Mesenchymal stem cell (in vitro differentiated cells and primary cell): ENCODE measurements around the gene ERC2.
A peak's percentile ranks its signal among the peaks of the same experiment; 100 is the strongest.

ENCODE experiments used
- DNase-seq: peaks from one replicate; pipeline ENCODE4 v3.0.0-alpha.2; 2013
- H2AFZ ChIP-seq: one replicate; pipeline ENCODE4 v1.6.1; 2013; ENCODE audit warnings: low read depth, mild to moderate bottlenecking, control low read depth, inconsistent platforms, low read length, moderate library complexity
- H2AK5ac ChIP-seq: 2 replicates; pipeline ENCODE4 v1.6.1; 2013; ENCODE audit warnings: low read length, moderate library complexity, mild to moderate bottlenecking, inconsistent platforms; ENCODE audit not compliant: severe bottlenecking
- H2BK120ac ChIP-seq: one replicate; pipeline ENCODE4 v1.6.1; 2013; ENCODE audit warnings: low read depth, mild to moderate bottlenecking, inconsistent platforms, low read length, moderate library complexity
- H2BK12ac ChIP-seq, 2 experiments: one replicate each; pipeline ENCODE4 v1.6.1; 2013; ENCODE audit warnings: inconsistent platforms in 2 of 2, low read length in 2 of 2, mild to moderate bottlenecking in 2 of 2, moderate library complexity in 2 of 2, control low read depth in 1 of 2
- H2BK15ac ChIP-seq: one replicate; pipeline ENCODE4 v1.6.1; 2013; ENCODE audit warnings: mild to moderate bottlenecking, low read depth, inconsistent platforms; ENCODE audit not compliant: poor library complexity, severe bottlenecking
- H2BK5ac ChIP-seq: 2 replicates; pipeline ENCODE4 v1.6.1; 2013; ENCODE audit warnings: low read depth, mild to moderate bottlenecking, low read length, control low read depth, inconsistent platforms; ENCODE audit not compliant: poor library complexity, severe bottlenecking
- H3K14ac ChIP-seq, 2 experiments: one replicate each; pipeline ENCODE4 v1.6.1; 2013; ENCODE audit warnings: inconsistent platforms in 2 of 2, low read length in 2 of 2, control low read depth in 1 of 2, mild to moderate bottlenecking in 1 of 2, moderate library complexity in 1 of 2
- H3K18ac ChIP-seq, 2 experiments: one replicate each; pipeline ENCODE4 v1.6.1; 2013; ENCODE audit warnings: inconsistent platforms in 2 of 2, low read length in 2 of 2, control low read depth in 1 of 2, low read depth in 1 of 2, mild to moderate bottlenecking in 1 of 2
- H3K23ac ChIP-seq, 2 experiments: one replicate each; pipeline ENCODE4 v1.6.1; 2013; ENCODE audit warnings: inconsistent platforms in 2 of 2, low read length in 2 of 2, mild to moderate bottlenecking in 2 of 2, moderate library complexity in 2 of 2, control low read depth in 1 of 2
- H3K27ac ChIP-seq: 2 replicates; pipeline ENCODE4 v1.5.1; 2013; ENCODE audit warnings: mild to moderate bottlenecking, moderate library complexity, low read length, control low read depth, inconsistent platforms; ENCODE audit not compliant: poor library complexity, severe bottlenecking
- H3K27me3 ChIP-seq, 2 experiments: 2 replicates each; pipeline versions ENCODE4 v1.6.1 to v1.7.0; 2013; ENCODE audit warnings: low read length in 2 of 2, mild to moderate bottlenecking in 2 of 2, moderate library complexity in 2 of 2, control low read depth in 1 of 2, inconsistent platforms in 1 of 2; ENCODE audit not compliant: control insufficient read depth in 1 of 2, insufficient read depth in 1 of 2
- H3K36me3 ChIP-seq, 2 experiments: 2 replicates each; pipeline versions ENCODE4 v1.6.1 to v1.7.0; 2013; ENCODE audit warnings: low read length in 2 of 2, control low read depth in 1 of 2, inconsistent platforms in 1 of 2, low read depth in 1 of 2, mild to moderate bottlenecking in 1 of 2; ENCODE audit not compliant: insufficient read depth in 2 of 2, control insufficient read depth in 1 of 2
- H3K4ac ChIP-seq, 2 experiments: one replicate each; pipeline ENCODE4 v1.6.1; 2013; ENCODE audit warnings: inconsistent platforms in 2 of 2, low read length in 2 of 2, mild to moderate bottlenecking in 2 of 2, moderate library complexity in 2 of 2, control low read depth in 1 of 2, low read depth in 1 of 2
- H3K4me1 ChIP-seq: 2 replicates; pipeline ENCODE4 v1.6.1; 2013; ENCODE audit warnings: low read depth, low read length, control low read depth; ENCODE audit not compliant: control insufficient read depth, insufficient read depth
- H3K4me2 ChIP-seq: 2 replicates; pipeline ENCODE4 v1.6.1; 2013; ENCODE audit warnings: low read length, mild to moderate bottlenecking, inconsistent platforms; ENCODE audit not compliant: poor library complexity, severe bottlenecking
- H3K4me3 ChIP-seq, 2 experiments: 2 replicates each; pipeline versions ENCODE4 v1.5.1 to v1.7.0; 2013; ENCODE audit warnings: low read length in 2 of 2, mild to moderate bottlenecking in 2 of 2, control low read depth in 1 of 2, low read depth in 1 of 2; ENCODE audit not compliant: insufficient read depth in 1 of 2
- H3K79me1 ChIP-seq: replicated peaks from 2 replicates; pipeline ENCODE4 v1.6.1; 2013; ENCODE audit warnings: mild to moderate bottlenecking, control low read depth, low read length, inconsistent platforms; ENCODE audit not compliant: poor library complexity, severe bottlenecking
- H3K9ac ChIP-seq: 2 replicates; pipeline ENCODE4 v1.7.0; 2013; ENCODE audit warnings: mild to moderate bottlenecking, low read length, moderate library complexity
- H3K9me3 ChIP-seq: 2 replicates; pipeline ENCODE4 v1.7.0; 2013; ENCODE audit warnings: mild to moderate bottlenecking, low read length; ENCODE audit not compliant: control insufficient read depth
- H4K8ac ChIP-seq: one replicate; pipeline ENCODE4 v1.6.1; 2013; ENCODE audit warnings: inconsistent platforms, mild to moderate bottlenecking, low read length, moderate library complexity
- H4K91ac ChIP-seq: one replicate; pipeline ENCODE4 v1.6.1; 2013; ENCODE audit warnings: mild to moderate bottlenecking, low read length, inconsistent platforms
- WGBS: methylation state at CpG from one replicate; pipeline ENCODE4 v1.1.7; 2013; ENCODE audit warnings: mixed read lengths; 5-methylcytosine and 5-hydroxymethylcytosine counted together

The ERC2 gene

GRCh38 chr3:55823001-55823400 is 645.3 kb downstream of the ERC2 start:
- H3K4me2 ChIP-seq: no peak overlapping the region
- no peak overlapping the region for H3K27ac ChIP-seq
- no peak overlapping the region for H3K4ac ChIP-seq
- H3K9me3 ChIP-seq: no peaks in the 10 kb centered on the region
- no peak overlapping the region for H2AK5ac ChIP-seq
- H2BK120ac ChIP-seq: peak overlapping the region; percentile 24
- H2BK12ac ChIP-seq: peak overlapping the region; percentile 33 to 51
- no peak for DNase-seq
- no peaks in the 10 kb centered on the region for H3K36me3 ChIP-seq
- H3K18ac ChIP-seq: peak overlapping the region; percentile 28 to 44
- H2BK15ac ChIP-seq: peak overlapping the region; percentile 37
- no peak overlapping the region for H3K4me3 ChIP-seq
- no peak overlapping the region for H2BK5ac ChIP-seq
- no peak overlapping the region for H3K14ac ChIP-seq
- H3K4me1 ChIP-seq: no peaks in the 10 kb centered on the region
- peak overlapping the region; percentile 78 for H4K91ac ChIP-seq
- no peak overlapping the region for H2AFZ ChIP-seq
- H3K27me3 ChIP-seq: no peaks in the 10 kb centered on the region
- H3K79me1 ChIP-seq: no peaks in the 10 kb centered on the region
- no peak overlapping the region for H4K8ac ChIP-seq
- H3K23ac ChIP-seq: no peak overlapping the region
- no peak overlapping the region for H3K9ac ChIP-seq

DNA sequence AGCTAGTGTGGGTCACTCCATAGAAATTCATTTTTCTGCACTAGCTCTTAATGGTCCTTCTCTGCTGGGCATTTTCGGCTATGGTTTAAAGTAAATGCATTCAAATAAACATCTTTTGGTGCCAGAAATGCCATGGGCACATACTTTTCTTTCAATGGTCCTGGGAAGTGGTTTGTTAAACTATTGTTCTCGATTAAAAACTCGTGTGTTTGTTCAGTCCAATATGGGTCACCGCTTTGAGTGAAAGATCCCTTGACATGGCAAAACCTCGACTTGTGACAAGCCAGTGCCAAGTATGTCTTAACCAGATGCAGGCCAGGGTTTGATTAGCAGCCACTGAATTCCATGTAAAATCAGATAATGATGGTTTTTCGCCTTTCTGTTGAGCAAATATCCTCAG is 649.3 kb downstream of the ERC2 start:
- no peaks in the 10 kb centered on the region for H3K36me3 ChIP-seq
- H3K23ac ChIP-seq: no peak overlapping the region
- DNase-seq: no peak
- no peak overlapping the region for H3K14ac ChIP-seq
- no peak overlapping the region for H4K91ac ChIP-seq
- H2AK5ac ChIP-seq: no peak overlapping the region
- no peak overlapping the region for H3K4me2 ChIP-seq
- no peak overlapping the region for H4K8ac ChIP-seq
- no peak overlapping the region for H2BK12ac ChIP-seq
- H3K18ac ChIP-seq: no peak overlapping the region
- no peak overlapping the region for H2BK120ac ChIP-seq
- no peak overlapping the region for H3K4ac ChIP-seq
- H3K4me1 ChIP-seq: no peaks in the 10 kb centered on the region
- no peaks in the 10 kb centered on the region for H3K9me3 ChIP-seq
- H3K27me3 ChIP-seq: peaks cover 0 to 9% of the 10 kb centered on the region in 2 experiments
- no peak overlapping the region for H2AFZ ChIP-seq
- no peak overlapping the region for H3K9ac ChIP-seq
- no peak overlapping the region for H2BK5ac ChIP-seq
- H3K4me3 ChIP-seq: no peak overlapping the region
- no peaks in the 10 kb centered on the region for H3K79me1 ChIP-seq
- H3K27ac ChIP-seq: no peak overlapping the region
- H2BK15ac ChIP-seq: no peak overlapping the region
- WGBS: 97% methylated on average over 6 of the region's 6 CpGs

DNA sequence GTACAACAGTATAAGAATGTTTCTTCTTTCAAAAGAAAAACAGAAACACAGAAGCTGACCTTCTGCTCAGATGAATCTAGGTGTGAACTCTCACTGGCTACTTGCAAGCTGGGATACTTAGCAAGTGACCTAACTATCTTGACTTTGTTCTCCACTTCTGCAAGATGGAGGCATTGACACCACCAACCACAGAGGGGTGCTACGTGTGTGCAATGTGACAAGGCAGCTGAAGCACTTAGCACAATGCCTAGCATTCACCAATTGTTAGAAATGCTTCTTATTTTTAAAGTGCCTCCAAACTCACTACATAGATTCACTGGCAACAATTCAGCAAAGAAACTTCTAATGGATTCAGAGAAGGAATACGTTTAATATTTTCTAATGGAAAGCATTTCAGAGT is 649.8 kb downstream of the ERC2 start:
- Histone ChIP-seq H3K79me1 (no peaks in the 10 kb centered on the region), H2AK5ac (no peak overlapping the region), H4K8ac (no peak overlapping the region), H3K4ac (no peak overlapping the region), H3K4me2 (no peak overlapping the region), H3K18ac (no peak overlapping the region), H3K14ac (no peak overlapping the region), H3K4me3 (no peak overlapping the region), H2AFZ (no peak overlapping the region), H2BK5ac (no peak overlapping the region), H3K4me1 (no peaks in the 10 kb centered on the region), H2BK15ac (no peak overlapping the region), H3K23ac (no peak overlapping the region), H4K91ac (no peak overlapping the region), H2BK12ac (no peak overlapping the region), H3K36me3 (no peaks in the 10 kb centered on the region), H3K27ac (no peak overlapping the region), H3K9me3 (no peaks in the 10 kb centered on the region), H3K9ac (no peak overlapping the region), H2BK120ac (no peak overlapping the region), H3K27me3 (peaks cover 0 to 9% of the 10 kb centered on the region in 2 experiments)
- DNase-seq: no peak
- 54% methylated on average over 1 of the region's 2 CpGs for WGBS

- H2AK5ac ChIP-seq: no peak overlapping the region
- H3K14ac ChIP-seq: peak overlapping the region in 1 of 2 experiments; percentile 66
- H3K4me1 ChIP-seq: no peaks in the 10 kb centered on the region
- no peaks in the 10 kb centered on the region for H3K9me3 ChIP-seq
- no peak overlapping the region for H3K4me3 ChIP-seq
- H2BK15ac ChIP-seq: no peak overlapping the region
- no peak overlapping the region for H3K9ac ChIP-seq
- H2BK12ac ChIP-seq: no peak overlapping the region
- H2AFZ ChIP-seq: no peak overlapping the region
- H4K91ac ChIP-seq: no peak overlapping the region
- H3K23ac ChIP-seq: no peak overlapping the region
- H3K27me3 ChIP-seq: peaks cover 0 to 9% of the 10 kb centered on the region in 2 experiments
- WGBS: 88% methylated on average over 7 of the region's 8 CpGs
- H4K8ac ChIP-seq: no peak overlapping the region
- H3K4me2 ChIP-seq: no peak overlapping the region
- no peaks in the 10 kb centered on the region for H3K36me3 ChIP-seq
- H3K4ac ChIP-seq: no peak overlapping the region
- H3K27ac ChIP-seq: no peak overlapping the region
- no peaks in the 10 kb centered on the region for H3K79me1 ChIP-seq
- no peak overlapping the region for H2BK5ac ChIP-seq
- H3K18ac ChIP-seq: no peak overlapping the region
- DNase-seq: no peak
- no peak overlapping the region for H2BK120ac ChIP-seq
Observed at GRCh38 chr3:55816794-55817576, 651.3 kb downstream of the ERC2 start.
